Keratinocyte (primary cell): ENCODE data around the gene CDON.

Source experiments
- EZH2 ChIP-seq: IDR thresholded peaks from one replicate; pipeline ENCODE4 v1.6.1; 2012; ENCODE audit warnings: inconsistent platforms, mild to moderate bottlenecking, low read length, moderate library complexity
- TF ChIP-seq, protein P1 (sequence below), 3 experiments: IDR thresholded peaks in 1 of 3; conservative IDR thresholded peaks in 1 of 3; optimal IDR thresholded peaks in 1 of 3; 2 replicates in 2 of 3; 3 replicates in 1 of 3; pipeline versions ENCODE3 to v1.5.1; 2011; ENCODE audit warnings: low read length in 3 of 3, mild to moderate bottlenecking in 3 of 3, moderate library complexity in 2 of 3, control low read depth in 1 of 3, inconsistent platforms in 1 of 3; ENCODE audit not compliant: insufficient read depth in 2 of 3; ENCODE audit errors: extremely low read depth in 1 of 3

DNA sequence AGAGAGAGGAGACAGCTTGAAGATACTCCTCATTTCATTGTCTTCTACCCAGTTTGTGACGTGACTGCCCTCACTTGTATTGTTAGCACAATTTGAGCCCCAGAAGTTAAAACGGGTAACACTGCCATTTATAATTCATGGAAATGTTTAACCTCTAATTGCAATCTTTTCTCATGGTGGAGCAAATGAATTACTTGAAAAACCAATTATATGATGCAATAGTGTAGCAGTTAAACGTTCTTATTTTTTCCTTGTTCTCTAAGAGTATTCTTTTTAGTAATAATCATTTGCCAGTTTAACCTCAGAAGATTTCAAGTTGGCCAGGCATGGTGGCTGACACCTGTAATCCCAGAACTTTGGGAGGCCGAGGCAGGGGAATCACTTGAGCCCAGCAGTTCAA lies 56.6 kb downstream of the CDON start:
- TF ChIP-seq, protein P1, sequence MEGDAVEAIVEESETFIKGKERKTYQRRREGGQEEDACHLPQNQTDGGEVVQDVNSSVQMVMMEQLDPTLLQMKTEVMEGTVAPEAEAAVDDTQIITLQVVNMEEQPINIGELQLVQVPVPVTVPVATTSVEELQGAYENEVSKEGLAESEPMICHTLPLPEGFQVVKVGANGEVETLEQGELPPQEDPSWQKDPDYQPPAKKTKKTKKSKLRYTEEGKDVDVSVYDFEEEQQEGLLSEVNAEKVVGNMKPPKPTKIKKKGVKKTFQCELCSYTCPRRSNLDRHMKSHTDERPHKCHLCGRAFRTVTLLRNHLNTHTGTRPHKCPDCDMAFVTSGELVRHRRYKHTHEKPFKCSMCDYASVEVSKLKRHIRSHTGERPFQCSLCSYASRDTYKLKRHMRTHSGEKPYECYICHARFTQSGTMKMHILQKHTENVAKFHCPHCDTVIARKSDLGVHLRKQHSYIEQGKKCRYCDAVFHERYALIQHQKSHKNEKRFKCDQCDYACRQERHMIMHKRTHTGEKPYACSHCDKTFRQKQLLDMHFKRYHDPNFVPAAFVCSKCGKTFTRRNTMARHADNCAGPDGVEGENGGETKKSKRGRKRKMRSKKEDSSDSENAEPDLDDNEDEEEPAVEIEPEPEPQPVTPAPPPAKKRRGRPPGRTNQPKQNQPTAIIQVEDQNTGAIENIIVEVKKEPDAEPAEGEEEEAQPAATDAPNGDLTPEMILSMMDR (optimal IDR thresholded peaks at IDR 0.05 in 1 of 3, IDR thresholded peaks at IDR 0.05 in 1 of 3, conservative IDR thresholded peaks at IDR 0.05 in 1 of 3; ENCODE audit: extremely low read depth in 1 of 3, insufficient read depth in 2 of 3, low read length in 3 of 3): no peak
- no peak for TF ChIP-seq EZH2
